DMS114 treated with DMSO at 0.1 percent for 48 hours (cell line): Measurements from ENCODE around the gene VIPR2.

Experiments used
- DNase-seq: peaks from one replicate; lab custom pipeline; 2025; ENCODE audit not compliant: unreplicated experiment; lab: John Stamatoyannopoulos, UW

VIPR2 gene

GRCh38 chr7:159068893-159069448 is 75.7 kb downstream of the VIPR2 start:
- DNase-seq, result no peak

- DNase-seq, result no peak
Measured at GRCh38 chr7:159068488-159068811, 76.2 kb downstream of the VIPR2 start.

GRCh38 chr7:159067576-159068487 is 76.8 kb downstream of the VIPR2 start:
- DNase-seq, result no peak

GRCh38 chr7:159066816-159067575 is 77.7 kb downstream of the VIPR2 start:
- DNase-seq, result no peak

GRCh38 chr7:159065852-159066480 is 78.7 kb downstream of the VIPR2 start:
- no peak for DNase-seq

GRCh38 chr7:159064816-159065510 is 79.7 kb downstream of the VIPR2 start:
- no peak for DNase-seq

- no peak for DNase-seq
Measured at GRCh38 chr7:159064121-159064815, 80.4 kb downstream of the VIPR2 start.

GRCh38 chr7:159063046-159063840 is 81.4 kb downstream of the VIPR2 start:
- no peak for DNase-seq

GRCh38 chr7:159062569-159062968 is 82.1 kb downstream of the VIPR2 start:
- DNase-seq, result no peak

- DNase-seq, result no peak
Measured at GRCh38 chr7:159061674-159062212, 82.9 kb downstream of the VIPR2 start.

GRCh38 chr7:159061209-159061608 is 83.5 kb downstream of the VIPR2 start:
- DNase-seq, result no peak

- DNase-seq, result no peak
Measured at GRCh38 chr7:159060440-159060839, 84.2 kb downstream of the VIPR2 start.

- DNase-seq, result no peak
Measured at GRCh38 chr7:159059629-159060028, 85.0 kb downstream of the VIPR2 start.

GRCh38 chr7:159057647-159058046 is 87.0 kb downstream of the VIPR2 start:
- DNase-seq, result no peak

GRCh38 chr7:159056737-159057136 is 87.9 kb downstream of the VIPR2 start:
- DNase-seq, result no peak

- no peak for DNase-seq
Measured at GRCh38 chr7:159051916-159052315, 92.8 kb downstream of the VIPR2 start.

- no peak for DNase-seq
Measured at GRCh38 chr7:159050704-159051103, 94.0 kb downstream of the VIPR2 start.

- DNase-seq, result no peak
Measured at GRCh38 chr7:159049266-159050025, 95.2 kb downstream of the VIPR2 start.
